GM23338 (cell line): Measurements from ENCODE around the gene GSDMA. TPM values are rescaled to one million over a fixed set of nuclear protein-coding genes. Genes with fewer than 3 reads are reported as not detected.

Source experiments
- ATAC-seq: fragments of 200-7000 bp; cut with Tn5 transposase; 3 replicates; pipeline ENCODE4 v1.9.1; 2020
- DNase-seq: peaks from one replicate; pipeline ENCODE4 v3.0.0-alpha.2; 2015; ENCODE audit warnings: low spot score
- H2AFZ ChIP-seq: fragments of 200-600 bp; sonication (generic); 2 replicates; pipeline ENCODE4 v1.8.0; 2016; ENCODE audit warnings: antibody characterized with exemption, mild to moderate bottlenecking, moderate library complexity
- H3F3A ChIP-seq: fragments of 200-600 bp; sonication (generic); replicated peaks from 2 replicates; pipeline ENCODE4 v1.8.0; 2017; ENCODE audit warnings: antibody characterized with exemption, mixed run types, low read depth
- H3K27ac ChIP-seq: fragments of 200-600 bp; sonication (generic); 2 replicates; pipeline ENCODE4 v1.6.1; 2016; ENCODE audit warnings: low read depth
- H3K27me3 ChIP-seq: fragments of 200-600 bp; sonication (generic); 2 replicates; pipeline ENCODE4 v1.8.0; 2016; ENCODE audit warnings: mild to moderate bottlenecking, mixed run types, moderate library complexity; ENCODE audit not compliant: insufficient read depth
- H3K36me3 ChIP-seq: fragments of 200-600 bp; sonication (generic); 2 replicates; pipeline ENCODE4 v1.8.0; 2016; ENCODE audit warnings: mild to moderate bottlenecking; ENCODE audit not compliant: insufficient read depth
- H3K4me1 ChIP-seq: fragments of 200-600 bp; sonication (generic); 2 replicates; pipeline ENCODE4 v1.8.0; 2016; ENCODE audit warnings: mild to moderate bottlenecking, moderate library complexity; ENCODE audit not compliant: insufficient read depth
- H3K4me2 ChIP-seq: fragments of 200-600 bp; sonication (generic); 2 replicates; pipeline ENCODE4 v1.7.1; 2017; ENCODE audit warnings: mixed run types
- H3K4me3 ChIP-seq: fragments of 200-600 bp; sonication (generic); 2 replicates; pipeline ENCODE4 v1.6.1; 2016; ENCODE audit warnings: mixed run types
- H3K79me2 ChIP-seq: fragments of 200-600 bp; sonication (generic); replicated peaks from 2 replicates; pipeline ENCODE4 v1.8.0; 2017; ENCODE audit warnings: mild to moderate bottlenecking; ENCODE audit not compliant: insufficient read depth
- H3K9me2 ChIP-seq: fragments of 200-600 bp; sonication (generic); 2 replicates; pipeline ENCODE4 v1.8.0; 2017; ENCODE audit not compliant: insufficient read depth
- H4K20me1 ChIP-seq: fragments of 200-600 bp; sonication (generic); replicated peaks from 2 replicates; pipeline ENCODE4 v1.8.0; 2017; ENCODE audit warnings: mild to moderate bottlenecking; ENCODE audit not compliant: insufficient read depth
- H3K27ac Mint-ChIP-seq: 2 replicates; pipeline ENCODE4 v1.8.0; 2020; ENCODE audit warnings: inconsistent platforms, mild to moderate bottlenecking, moderate library complexity, mixed read lengths
- H3K27me3 Mint-ChIP-seq: 3 replicates; pipeline ENCODE4 v1.8.0; 2022; ENCODE audit warnings: low read depth, mild to moderate bottlenecking, moderate library complexity, mixed read lengths, inconsistent platforms; ENCODE audit not compliant: insufficient read depth, poor library complexity
- H3K36me3 Mint-ChIP-seq: 3 replicates; pipeline ENCODE4 v1.8.0; 2021; ENCODE audit warnings: low read depth, mild to moderate bottlenecking, inconsistent platforms, moderate library complexity, mixed read lengths
- H3K4me1 Mint-ChIP-seq: 3 replicates; pipeline ENCODE4 v1.8.0; 2020; ENCODE audit warnings: mild to moderate bottlenecking, inconsistent platforms, mixed read lengths
- H3K4me3 Mint-ChIP-seq: 3 replicates; pipeline ENCODE4 v1.8.0; 2021; ENCODE audit warnings: moderate library complexity, mild to moderate bottlenecking, inconsistent platforms, mixed read lengths
- H3K9me3 Mint-ChIP-seq: 3 replicates; pipeline ENCODE4 v1.8.0; 2020; ENCODE audit warnings: moderate library complexity, mild to moderate bottlenecking, inconsistent platforms, mixed read lengths
- CREB1 ChIP-seq: fragments of 250-450 bp; sonication (Bioruptor Pico); IDR thresholded peaks from 2 replicates; pipeline ENCODE4 v1.5.0; 2020; ENCODE audit warnings: low read depth, mild to moderate bottlenecking, moderate library complexity
- CTCF ChIP-seq, 2 experiments: fragments of 200-600 bp in 1 of 2; sonication (generic) in 1 of 2; conservative IDR thresholded peaks; 2 replicates each; pipeline versions ENCODE4 v1.5.1 to v1.6.1; 2016 to 2017; ENCODE audit warnings: antibody characterized with exemption in 2 of 2, low read depth in 2 of 2, mild to moderate bottlenecking in 2 of 2, moderate library complexity in 1 of 2
- ETS1 ChIP-seq: IDR thresholded peaks from 2 replicates; pipeline ENCODE4 v1.6.1; 2016; ENCODE audit warnings: antibody characterized with exemption
- EZH2 ChIP-seq: fragments of 200-600 bp; sonication (generic); IDR thresholded peaks from one replicate; pipeline ENCODE4 v1.8.0; 2017; ENCODE audit warnings: antibody characterized with exemption, mild to moderate bottlenecking, low read depth; ENCODE audit not compliant: unreplicated experiment
- EZH2phosphoT487 ChIP-seq: fragments of 200-600 bp; sonication (generic); IDR thresholded peaks from one replicate; pipeline ENCODE4 v1.8.1; 2018; ENCODE audit warnings: antibody characterized with exemption; ENCODE audit not compliant: unreplicated experiment
- JUNB ChIP-seq: IDR thresholded peaks from one replicate; pipeline ENCODE4 v1.6.1; 2016; ENCODE audit warnings: antibody characterized with exemption; ENCODE audit not compliant: unreplicated experiment
- NANOG ChIP-seq: IDR thresholded peaks from 2 replicates; pipeline ENCODE4 v1.6.1; 2016; ENCODE audit warnings: antibody characterized with exemption, borderline replicate concordance
- REST ChIP-seq: IDR thresholded peaks from one replicate; pipeline ENCODE4 v1.6.1; 2018; ENCODE audit warnings: antibody characterized with exemption; ENCODE audit not compliant: unreplicated experiment
- ZNF114 ChIP-seq: fragments of 250-450 bp; sonication (Bioruptor Pico); IDR thresholded peaks from 2 replicates; pipeline ENCODE4 v1.5.0; 2020; ENCODE audit warnings: mild to moderate bottlenecking, moderate library complexity
- ZNF331 ChIP-seq: fragments of 250-450 bp; sonication (Bioruptor Pico); IDR thresholded peaks from 2 replicates; pipeline ENCODE4 v1.5.0; 2020; ENCODE audit warnings: low read depth, mild to moderate bottlenecking, moderate library complexity
- ZNF462 ChIP-seq: fragments of 250-450 bp; sonication (Bioruptor Pico); IDR thresholded peaks from 2 replicates; pipeline ENCODE4 v1.5.0; 2020; ENCODE audit warnings: mild to moderate bottlenecking, moderate library complexity
- polyA plus RNA-seq: library from polyadenylated mRNA; unstranded; fragments of >200 nt; fragmentation: Nextera tagmentation; extraction: Ambion mirVana; gene quantifications from 2 replicates; pipeline ENCODE4 v1.2.1, GENCODE V29; 2016
- total RNA-seq: library from RNA; depleted of rRNA; stranded (reverse); fragments of >200 nt; shearing (Covaris generic); gene quantifications from 2 replicates; pipeline ENCODE4 v1.2.3, GENCODE V29; 2014

The GSDMA gene
- total and polyA plus RNA-seq, 2 experiments from 2014 or later: not detected

- TF ChIP-seq ETS1: no peak
Observed at GRCh38 chr17:39934324-39934723, 28.5 kb upstream of the GSDMA start (continued).

GRCh38 chr17:39935909-39936308 is 26.9 kb upstream of the GSDMA start:
- Histone ChIP-seq H3K4me2 (no peak overlapping the region), H3K4me3 (no peak overlapping the region), H3K36me3 (no peaks in the 10 kb centered on the region), H3F3A (no peaks in the 10 kb centered on the region), H3K9me2 (no peaks in the 10 kb centered on the region), H2AFZ (no peak overlapping the region), H3K79me2 (no peaks in the 10 kb centered on the region), H3K27ac (no peak overlapping the region), H3K4me1 (peaks cover 12% of the 10 kb centered on the region), H3K27me3 (no peaks in the 10 kb centered on the region), H4K20me1 (no peaks in the 10 kb centered on the region)
- Mint-ChIP-seq H3K27ac (no peak overlapping the region), H3K9me3 (no peaks in the 10 kb centered on the region), H3K4me3 (no peak overlapping the region), H3K36me3 (no peaks in the 10 kb centered on the region), H3K4me1 (peaks cover 20% of the 10 kb centered on the region), H3K27me3 (no peaks in the 10 kb centered on the region)
- DNase-seq (no peak), ATAC-seq (no peak)
- TF ChIP-seq ZNF114 (CRISPR knock-in tag) (no peak), ZNF462 (CRISPR knock-in tag) (no peak), CREB1 (CRISPR knock-in tag) (no peak), NANOG (no peak), EZH2phosphoT487 (no peak), EZH2 (no peak), CTCF (conservative IDR thresholded peaks at IDR 0.05; ENCODE audit: low read depth in 2 of 2) (no peak), JUNB (no peak), ZNF331 (no peak), REST (no peak)
